Thyroid gland (tissue), 4 donors: Measurements from ENCODE around the gene SEL1L2. TPM values are rescaled to one million over a fixed set of nuclear protein-coding genes. Genes with fewer than 3 reads are reported as not detected.

ENCODE experiments used
- DNase-seq, 2 donors: peaks; one replicate each; pipeline ENCODE4 v3.0.0-alpha.2; 2019
- H3K27ac ChIP-seq, 3 donors: fragments of 200-600 bp; sonication (generic); 1 replicate in 2 of 3; 2 replicates in 1 of 3; pipeline ENCODE4 v1.5.1; 2016 to 2019; ENCODE audit warnings: mild to moderate bottlenecking in 1 of 3, moderate library complexity in 1 of 3
- H3K27me3 ChIP-seq: fragments of 200-600 bp; sonication (generic); one replicate; pipeline ENCODE4 v1.5.1; 2019
- H3K36me3 ChIP-seq, 2 donors: fragments of 200-600 bp; sonication (generic); one replicate each; pipeline ENCODE4 v1.5.1; 2016 to 2019
- H3K4me1 ChIP-seq, 2 donors: fragments of 200-600 bp; sonication (generic); one replicate each; pipeline ENCODE4 v1.5.1; 2017 to 2019
- H3K4me3 ChIP-seq, 3 donors: fragments of 200-600 bp; sonication (generic); replicated peaks in 1 of 3; 1 replicate in 2 of 3; 2 replicates in 1 of 3; pipeline ENCODE4 v1.5.1; 2016; ENCODE audit warnings: mild to moderate bottlenecking in 1 of 3
- H3K9me3 ChIP-seq: fragments of 200-600 bp; sonication (generic); one replicate; pipeline ENCODE4 v1.5.1; 2017
- CTCF ChIP-seq, 6 experiments: fragments of 200-600 bp in 3 of 6; fragments of 450-650 bp in 3 of 6; sonication (generic) in 3 of 6; IDR thresholded peaks; one replicate each; pipeline ENCODE4 v1.5.1; 2016 to 2019; ENCODE audit warnings: antibody characterized with exemption in 6 of 6, mild to moderate bottlenecking in 2 of 6, inconsistent platforms in 1 of 6, moderate library complexity in 1 of 6
- POLR2A ChIP-seq, 2 donors: fragments of 450-650 bp; IDR thresholded peaks; one replicate each; pipeline ENCODE4 v1.6.1; 2017; ENCODE audit warnings: antibody characterized with exemption in 2 of 2, mild to moderate bottlenecking in 2 of 2, moderate library complexity in 1 of 2
- WGBS, 2 donors: methylation state at CpG; one replicate each; pipeline ENCODE4 v1.1.5; 2017; 5-methylcytosine and 5-hydroxymethylcytosine counted together
- intact Hi-C: fragments of 100-400 bp; cut with DNase I; formaldehyde crosslinking; loops from one replicate; pipeline ENCODE4 v1.15.1; 2023
- total RNA-seq, 4 donors: library from RNA; depleted of rRNA; stranded (reverse); fragments of >200 nt; gene quantifications; one replicate each; pipeline ENCODE4 v1.2.3, GENCODE V29; 2016

The SEL1L2 gene
- total RNA-seq, 4 donors from 2014 or later = not detected

- intact Hi-C loops = no loop called here
- Histone ChIP-seq H3K4me1 (no peaks in the 10 kb centered on the region), H3K4me3 (no peak overlapping the region), H3K36me3 (no peaks in the 10 kb centered on the region), H3K27ac (no peak overlapping the region), H3K27me3 (no peaks in the 10 kb centered on the region), H3K9me3 (no peaks in the 10 kb centered on the region)
- 88 to 91% methylated on average over 2 of the region's 2 CpGs for WGBS, 2 donors
- no peak for DNase-seq
- TF ChIP-seq POLR2A (IDR thresholded peaks at IDR 0.05) = no peak
- no peak for TF ChIP-seq CTCF (IDR thresholded peaks at IDR 0.05)
Measured at GRCh38 chr20:14009208-14009607, 18.8 kb upstream of the SEL1L2 start.

GRCh38 chr20:14005996-14006395 is 15.6 kb upstream of the SEL1L2 start:
- intact Hi-C loops = no loop called here
- 94 to 97% methylated on average over 4 of the region's 4 CpGs for WGBS, 2 donors
- TF ChIP-seq POLR2A (IDR thresholded peaks at IDR 0.05) (no peak), CTCF (IDR thresholded peaks at IDR 0.05) (no peak)
- Histone ChIP-seq H3K4me1 (no peaks in the 10 kb centered on the region), H3K27ac (no peak overlapping the region), H3K36me3 (no peaks in the 10 kb centered on the region), H3K4me3 (no peak overlapping the region), H3K27me3 (no peaks in the 10 kb centered on the region), H3K9me3 (no peaks in the 10 kb centered on the region)
- DNase-seq = no peak

- TF ChIP-seq CTCF (IDR thresholded peaks at IDR 0.05) = no peak
- TF ChIP-seq POLR2A (IDR thresholded peaks at IDR 0.05) = no peak
- intact Hi-C loops = no loop called here
- 94 to 96% methylated on average over 1 of the region's 1 CpG for WGBS, 2 donors
- H3K9me3 ChIP-seq = no peaks in the 10 kb centered on the region
- no peak overlapping the region for H3K4me3 ChIP-seq
- H3K4me1 ChIP-seq = no peaks in the 10 kb centered on the region
- no peaks in the 10 kb centered on the region for H3K36me3 ChIP-seq
- H3K27ac ChIP-seq = no peak overlapping the region
- H3K27me3 ChIP-seq = no peaks in the 10 kb centered on the region
- no peak for DNase-seq
Measured at GRCh38 chr20:14000917-14001316, 10.5 kb upstream of the SEL1L2 start.

GRCh38 chr20:13996265-13996664 is 5.9 kb upstream of the SEL1L2 start:
- Histone ChIP-seq H3K4me1 (no peaks in the 10 kb centered on the region), H3K9me3 (no peaks in the 10 kb centered on the region), H3K27me3 (no peaks in the 10 kb centered on the region), H3K4me3 (peak overlapping the region; percentile 35 to 78 (median 70)), H3K27ac (no peak overlapping the region), H3K36me3 (no peaks in the 10 kb centered on the region)
- TF ChIP-seq CTCF (IDR thresholded peaks at IDR 0.05) (no peak), POLR2A (IDR thresholded peaks at IDR 0.05) (no peak)
- no peak for DNase-seq
- intact Hi-C loops = no loop called here
- 8 to 9% methylated on average over 13 of the region's 13 CpGs for WGBS, 2 donors

- Histone ChIP-seq H3K4me3 (peak overlapping the region; percentile 35 to 78 (median 70)), H3K4me1 (no peaks in the 10 kb centered on the region), H3K9me3 (no peaks in the 10 kb centered on the region), H3K27ac (peak overlapping the region in 1 of 3 donors; percentile 27), H3K27me3 (no peaks in the 10 kb centered on the region), H3K36me3 (no peaks in the 10 kb centered on the region)
- peak; percentile 65 to 67 for DNase-seq
- 0 to 1% methylated on average over 9 to 14 of the region's 52 CpGs for WGBS, 2 donors
- intact Hi-C loops = no loop called here
- TF ChIP-seq POLR2A (IDR thresholded peaks at IDR 0.05) (no peak), CTCF (IDR thresholded peaks at IDR 0.05) (peak in 1 of 6 experiments; percentile 9)
Measured at GRCh38 chr20:13995841-13996240, 5.4 kb upstream of the SEL1L2 start.
